Measurements from ENCODE around the gene CEMIP2.
"Not testable (repeated sequence)": the region's sequence is repeated elsewhere in the genome, so short reads cannot be mapped to it uniquely, and the experiment has no call there.

The CEMIP2 gene

GRCh38 chr9:71703172-71703872, 65.0 kb downstream of the CEMIP2 start:
- no peak for DNase-seq

DNA sequence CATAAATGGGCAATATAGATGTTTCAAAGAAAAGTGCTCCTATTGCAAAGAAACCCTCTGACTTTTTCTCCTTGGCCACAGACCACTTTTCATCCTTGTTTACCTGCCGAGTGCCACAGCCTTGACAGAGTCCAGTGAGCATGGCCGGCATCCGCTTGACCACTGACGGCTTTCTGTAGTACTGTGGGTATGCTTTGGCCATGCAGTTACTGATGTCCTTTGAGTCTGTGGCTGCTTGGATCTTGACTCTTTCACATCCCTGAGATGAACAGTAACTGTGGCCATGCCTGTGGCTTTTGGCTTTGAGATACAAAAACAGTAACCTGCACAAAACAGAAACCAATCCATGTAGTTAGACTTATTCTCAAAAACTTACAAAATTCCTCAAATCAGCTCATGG, 70.4 kb downstream of the CEMIP2 start:
- no peak for DNase-seq

GRCh38 chr9:71694332-71694731, 74.0 kb downstream of the CEMIP2 start:
- DNase-seq, result no peak

DNA sequence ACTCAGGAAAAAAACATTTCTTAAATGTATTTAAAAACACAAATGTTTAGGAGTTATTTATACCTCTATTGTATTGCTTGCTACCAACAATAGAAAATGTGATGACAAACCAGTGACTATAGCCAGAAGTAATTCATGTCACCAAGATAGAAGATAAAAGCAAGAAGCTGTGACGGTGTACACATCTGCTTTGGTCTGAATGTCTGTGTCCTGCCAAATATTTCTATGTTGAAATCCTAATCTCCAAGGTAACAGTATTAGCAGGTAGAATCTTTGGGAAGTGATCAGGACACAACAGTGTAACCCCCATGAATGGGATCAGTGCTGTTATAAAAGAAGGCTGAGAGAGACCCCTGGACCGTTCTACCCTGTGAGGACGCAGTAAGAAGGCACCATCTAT, 74.7 kb downstream of the CEMIP2 start:
- DNase-seq, result no peak

- no peak for DNase-seq
These were observed 76.0 kb downstream of the CEMIP2 start for GRCh38 chr9:71692337-71692736.

DNA sequence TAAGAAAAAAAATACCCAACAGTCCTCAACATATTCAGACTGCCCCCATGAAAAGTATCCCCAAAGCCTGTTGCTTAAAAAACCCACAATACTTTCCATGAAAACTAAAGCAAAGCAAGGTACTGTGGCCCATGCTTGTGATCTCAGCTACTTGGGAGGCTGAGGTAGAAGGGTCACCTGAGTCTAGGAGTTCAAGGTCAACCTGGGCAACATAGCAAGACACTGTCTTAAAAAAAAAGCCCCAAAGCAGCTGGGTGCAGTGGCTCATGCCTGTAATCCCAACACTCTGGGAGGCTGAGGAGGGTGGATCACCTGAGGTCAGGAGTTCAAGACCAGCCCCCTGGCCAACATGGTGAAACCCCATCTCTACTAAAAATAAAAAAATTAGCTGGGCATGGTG, 76.7 kb downstream of the CEMIP2 start:
- not testable (repeated sequence) for DNase-seq

DNA sequence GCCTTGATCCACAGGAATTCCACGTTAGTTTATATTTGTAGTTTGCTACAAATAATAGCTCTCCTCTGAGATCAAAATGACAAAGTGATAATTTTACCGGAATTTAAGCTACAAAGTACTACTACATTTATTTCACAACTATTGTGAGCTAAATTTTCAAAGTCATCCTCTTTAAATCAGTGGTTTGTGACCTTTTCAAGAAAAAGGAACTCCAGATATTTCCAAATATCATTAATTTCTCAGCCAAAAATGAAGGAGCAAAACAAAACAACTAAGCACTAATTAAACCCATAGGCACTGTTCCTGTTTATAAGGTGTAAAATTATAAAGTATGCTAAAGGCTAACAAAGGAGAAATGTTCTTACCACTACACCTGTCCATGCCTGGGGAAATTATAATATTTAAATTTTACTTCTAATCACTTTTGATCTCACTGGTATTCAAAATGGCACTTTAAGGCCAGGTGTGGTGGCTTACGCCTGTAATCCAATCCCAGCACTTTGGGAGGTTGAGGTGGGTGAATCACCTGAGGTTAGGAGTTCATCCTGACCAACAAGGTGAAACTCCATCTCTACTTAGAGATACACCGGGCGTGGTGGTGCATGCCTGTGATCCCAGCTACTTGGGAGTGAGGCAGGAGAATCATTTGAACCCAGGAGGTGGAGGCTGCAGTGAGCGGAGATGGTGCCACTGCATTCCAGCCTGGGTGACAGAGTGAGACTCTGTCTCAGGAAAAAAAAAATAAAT, 77.5 kb downstream of the CEMIP2 start:
- DNase-seq, result peak; percentile 33 to 59

GRCh38 chr9:71690063-71690688, 78.1 kb downstream of the CEMIP2 start:
- DNase-seq, result no peak

GRCh38 chr9:71687676-71688075, 80.6 kb downstream of the CEMIP2 start:
- no peak for DNase-seq

DNA sequence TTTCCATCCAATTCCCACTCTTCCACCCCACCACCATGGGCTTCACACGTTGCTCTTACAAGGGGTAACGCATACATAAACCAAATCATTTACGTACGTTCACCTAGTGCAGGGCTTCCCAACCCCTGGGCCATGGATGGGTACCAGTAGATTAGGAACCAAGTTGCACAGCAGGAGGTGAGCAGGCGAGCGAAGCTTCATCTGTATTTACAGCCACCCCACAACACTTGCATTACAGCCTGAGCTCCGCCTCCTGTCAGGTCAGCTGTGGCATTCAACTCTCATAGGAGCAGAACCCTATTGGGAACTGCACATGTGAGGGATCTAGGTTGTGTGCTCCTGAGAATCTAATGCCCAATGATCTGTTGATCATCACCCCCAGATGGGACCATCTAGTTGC, 82.3 kb downstream of the CEMIP2 start:
- DNase-seq, result no peak

DNA sequence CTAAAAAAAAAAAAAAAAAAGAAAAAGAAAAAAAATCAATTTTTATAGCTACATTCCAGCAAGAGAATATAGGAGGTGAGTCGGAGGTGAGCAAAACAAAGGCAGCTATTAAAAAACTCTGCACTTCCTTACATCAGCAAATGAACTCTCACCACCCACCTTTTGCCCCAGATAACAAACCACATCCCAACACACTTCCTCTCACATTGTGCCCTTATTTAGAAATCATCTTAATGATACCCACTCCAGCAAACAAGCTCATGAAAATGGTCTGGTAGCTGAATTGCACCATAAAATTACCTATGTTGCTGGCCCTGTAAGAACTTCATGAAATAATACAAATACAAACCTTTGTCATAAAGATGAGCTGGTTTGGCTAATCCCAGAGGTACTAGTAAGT, 82.9 kb downstream of the CEMIP2 start:
- DNase-seq, result no peak

- DNase-seq, result no peak
These were observed 83.7 kb downstream of the CEMIP2 start for GRCh38 chr9:71684566-71684965.

DNA sequence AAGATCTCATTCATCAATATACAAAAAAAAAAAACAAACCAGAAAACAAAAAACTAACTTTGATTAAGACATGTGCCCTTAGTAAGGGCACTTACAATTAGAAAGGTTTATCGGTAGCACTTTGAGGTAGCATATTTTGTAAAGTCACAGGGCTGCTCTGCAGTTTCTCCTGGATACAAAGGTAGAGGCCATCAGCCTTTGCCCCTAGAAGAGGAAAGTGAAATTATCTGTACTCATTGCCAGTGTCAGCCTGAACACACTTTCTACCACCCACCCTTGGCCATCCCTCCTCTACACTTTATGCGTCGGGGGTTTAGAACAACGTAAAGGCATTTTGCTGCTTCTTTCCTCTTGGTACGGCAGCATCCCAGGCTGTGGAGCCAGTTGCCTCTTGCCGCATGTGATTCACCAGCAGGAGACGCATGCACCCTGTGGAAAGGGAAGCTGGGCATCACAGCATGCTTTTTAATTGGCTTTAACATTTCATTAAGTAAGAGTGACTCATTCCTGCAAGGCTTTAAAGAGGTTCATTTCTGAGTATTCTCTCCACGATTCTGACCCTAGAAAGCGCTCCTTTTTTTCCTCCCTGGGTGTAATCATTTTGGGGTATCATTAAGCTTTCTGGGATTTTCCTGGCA, 84.6 kb downstream of the CEMIP2 start:
- DNase-seq, result no peak

DNA sequence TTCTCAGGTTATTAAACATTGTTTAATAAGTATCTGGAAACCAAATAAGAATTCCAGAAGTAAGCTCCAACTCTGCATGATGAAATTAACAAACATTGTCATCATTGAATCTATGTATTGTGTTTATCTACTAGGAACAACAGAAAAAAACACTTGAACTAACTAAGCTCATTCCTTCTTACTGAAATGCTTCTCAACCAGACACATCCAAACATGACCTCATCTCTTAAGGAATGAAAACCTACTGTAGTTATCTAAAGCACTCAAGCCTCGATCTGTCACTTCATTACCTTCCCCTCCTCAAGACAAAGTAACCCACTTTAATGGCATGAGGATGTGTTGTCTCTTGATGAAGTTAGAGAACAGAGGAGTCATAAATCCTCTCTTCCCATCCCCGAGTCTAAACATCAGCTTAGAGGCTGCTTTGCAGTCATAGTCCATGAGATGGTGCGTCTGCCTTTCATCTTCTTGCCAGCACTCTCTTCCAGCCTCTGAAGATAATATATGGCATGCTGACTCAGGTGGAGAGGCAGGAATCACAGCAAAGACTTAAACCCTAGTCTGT, 86.5 kb downstream of the CEMIP2 start:
- DNase-seq, result no peak

- DNase-seq, result no peak
These were observed 87.1 kb downstream of the CEMIP2 start for GRCh38 chr9:71681104-71681707.

DNA sequence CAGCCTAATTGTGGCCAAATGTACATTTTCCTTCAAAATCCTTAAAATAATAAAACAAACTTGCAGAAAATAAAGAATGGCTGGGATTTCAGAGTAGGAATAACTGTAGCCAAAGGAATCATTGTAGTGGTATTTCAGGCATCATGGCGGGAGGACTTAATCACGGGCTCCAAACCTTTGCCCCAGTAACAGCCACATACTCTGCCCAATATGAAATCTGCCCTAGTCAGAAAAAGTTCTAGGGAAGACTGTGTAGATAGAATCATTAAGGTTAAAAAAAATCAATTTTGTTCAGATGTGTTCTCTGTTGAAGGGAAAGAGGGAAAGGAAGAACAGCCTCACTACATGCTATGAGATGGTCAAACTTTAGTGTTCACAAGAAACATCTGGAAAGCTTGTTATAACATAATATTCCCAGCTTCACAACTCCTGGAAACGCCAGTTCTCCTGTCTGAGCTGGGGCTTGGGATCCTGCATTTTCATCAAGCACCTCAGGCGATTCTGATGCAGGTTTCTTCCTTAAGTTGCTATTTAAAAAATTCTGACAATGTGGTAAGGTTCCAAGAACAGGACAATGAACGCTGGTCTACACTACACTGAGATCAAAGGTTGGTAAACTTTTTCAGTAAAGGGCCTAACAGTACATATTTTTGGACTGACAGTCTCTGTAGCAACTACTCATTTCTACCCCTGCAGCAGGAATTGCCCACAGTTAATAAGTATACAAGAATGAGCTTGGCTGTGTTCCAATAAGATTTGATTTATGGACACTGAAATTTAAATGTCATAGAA, 87.9 kb downstream of the CEMIP2 start:
- DNase-seq, result no peak

DNA sequence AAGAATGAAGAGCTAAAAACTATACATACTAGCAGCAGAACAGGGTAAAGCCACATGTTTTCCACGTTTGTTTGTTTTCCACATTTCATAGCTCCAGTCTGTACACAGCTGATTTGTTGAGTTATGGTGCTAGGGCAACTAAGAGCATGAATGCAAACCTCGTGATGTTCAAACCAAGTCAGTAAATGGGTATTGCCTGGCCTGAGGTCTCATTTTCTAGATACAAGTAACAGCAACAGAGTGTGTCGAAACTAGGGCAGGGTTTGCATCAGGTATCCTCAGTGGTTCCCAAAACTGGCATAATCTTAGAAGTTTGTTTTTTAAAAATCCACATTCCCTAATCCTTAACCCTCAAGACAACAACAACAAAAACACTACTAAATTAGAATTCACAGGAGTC, 89.3 kb downstream of the CEMIP2 start:
- no peak for DNase-seq

- no peak for DNase-seq
These were observed 91.1 kb downstream of the CEMIP2 start for GRCh38 chr9:71677209-71677608.

DNA sequence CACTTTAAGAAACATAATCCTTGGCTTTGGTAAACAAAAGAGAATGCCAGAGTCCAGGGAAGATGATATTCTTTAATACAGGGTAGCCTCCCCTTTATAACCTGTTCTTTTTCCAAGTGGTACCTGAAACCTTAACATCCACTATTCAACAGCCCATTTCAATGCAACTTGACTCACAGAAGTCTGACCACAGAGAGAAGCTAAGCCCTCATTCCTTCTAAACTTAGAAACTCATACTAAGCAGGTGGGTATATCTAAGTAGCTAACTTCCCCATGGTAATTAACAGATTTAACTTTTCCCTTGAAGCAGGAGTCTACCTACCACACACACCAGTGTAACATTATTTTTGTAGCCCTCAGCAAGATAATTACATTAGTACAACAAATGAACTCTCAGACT, 91.9 kb downstream of the CEMIP2 start:
- no peak for DNase-seq

DNA sequence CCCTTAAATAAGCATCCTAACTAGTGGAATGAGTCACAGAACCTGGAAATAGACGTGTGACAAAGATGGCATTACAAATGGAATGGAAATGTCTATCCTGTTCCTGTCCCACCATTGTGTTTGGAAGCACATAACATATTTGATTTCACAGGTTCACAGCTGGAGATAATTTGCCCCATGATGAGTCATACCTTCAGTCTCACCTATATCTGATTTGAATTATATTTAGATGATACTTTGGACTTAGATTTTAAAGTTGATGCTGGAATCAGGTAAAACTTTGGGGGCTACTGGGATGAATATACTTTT, 92.5 kb downstream of the CEMIP2 start:
- DNase-seq, result no peak

GRCh38 chr9:71675105-71675856, 93.0 kb downstream of the CEMIP2 start:
- DNase-seq, result no peak

- no peak for DNase-seq
These were observed 95.7 kb downstream of the CEMIP2 start for GRCh38 chr9:71672573-71672972.

Measured in NCI-H526 (cell line).